Measurements from ENCODE around the gene NTRK2. TPM values are rescaled to one million over a fixed set of nuclear protein-coding genes. Genes with fewer than 3 reads are reported as not detected.

NTRK2 gene
- total and polyA plus RNA-seq, 12 donors, result 0.43 to 5.6 (median 2.1) TPM

GRCh38 chr9:84966876-84967830, 297.6 kb downstream of the NTRK2 start:
- Histone ChIP-seq H3K36me3 (replicated peaks in 1 of 2) (no peaks in the 10 kb centered on the region), H3K27me3 (peaks cover 5% of the 10 kb centered on the region), H3K4me3 (no peak overlapping the region), H3K27ac (no peak overlapping the region), H3K9me3 (replicated peaks in 1 of 3) (no peaks in the 10 kb centered on the region), H3K4me1 (replicated peaks in 1 of 2) (no peaks in the 10 kb centered on the region)
- intact Hi-C loops (cut with DNase I), result no loop called here
- no peak for TF ChIP-seq CTCF (IDR thresholded peaks at IDR 0.05)
- no peak for TF ChIP-seq POLR2A (IDR thresholded peaks at IDR 0.05)
- DNase-seq, result no peak
- WGBS, 4 donors, result 79 to 85% (median 80%) methylated on average over 15 of the region's 15 CpGs

- Histone ChIP-seq H3K36me3 (replicated peaks in 1 of 2) (no peaks in the 10 kb centered on the region), H3K4me3 (no peak overlapping the region), H3K4me1 (replicated peaks in 1 of 2) (no peaks in the 10 kb centered on the region), H3K9me3 (replicated peaks in 1 of 3) (no peaks in the 10 kb centered on the region), H3K27me3 (peaks cover 5% of the 10 kb centered on the region), H3K27ac (no peak overlapping the region)
- intact Hi-C loops (cut with DNase I), result no loop called here
- TF ChIP-seq CTCF (IDR thresholded peaks at IDR 0.05) (no peak), POLR2A (IDR thresholded peaks at IDR 0.05) (no peak)
- 40 to 67% (median 56%) methylated on average over 4 of the region's 4 CpGs for WGBS, 4 donors
- DNase-seq, result no peak
These were observed 299.6 kb downstream of the NTRK2 start for GRCh38 chr9:84969084-84969483.

- TF ChIP-seq CTCF (IDR thresholded peaks at IDR 0.05), result no peak
- no peak for TF ChIP-seq POLR2A (IDR thresholded peaks at IDR 0.05)
These were observed 300.2 kb downstream of the NTRK2 start for GRCh38 chr9:84969736-84970135.

GRCh38 chr9:84970432-84970831, 300.9 kb downstream of the NTRK2 start:
- no peak overlapping the region for H3K4me3 ChIP-seq
- no peaks in the 10 kb centered on the region for H3K9me3 ChIP-seq (replicated peaks in 1 of 3)
- H3K27ac ChIP-seq, result no peak overlapping the region
- DNase-seq, result no peak
- WGBS, 4 donors, result 34 to 79% (median 55%) methylated on average over 2 of the region's 2 CpGs
- no peaks in the 10 kb centered on the region for H3K36me3 ChIP-seq (replicated peaks in 1 of 2)
- no peaks in the 10 kb centered on the region for H3K4me1 ChIP-seq (replicated peaks in 1 of 2)
- peaks cover 5% of the 10 kb centered on the region for H3K27me3 ChIP-seq
- intact Hi-C loops (cut with DNase I), result no loop called here
- no peak for TF ChIP-seq POLR2A (IDR thresholded peaks at IDR 0.05)
- TF ChIP-seq CTCF (IDR thresholded peaks at IDR 0.05), result no peak

More at GRCh38 chr9:84969736-84970135, 300.2 kb downstream of the NTRK2 start:
- Histone ChIP-seq H3K27ac (no peak overlapping the region), H3K4me1 (replicated peaks in 1 of 2) (no peaks in the 10 kb centered on the region), H3K4me3 (no peak overlapping the region), H3K36me3 (replicated peaks in 1 of 2) (no peaks in the 10 kb centered on the region), H3K27me3 (peaks cover 5% of the 10 kb centered on the region), H3K9me3 (replicated peaks in 1 of 3) (no peaks in the 10 kb centered on the region)
- intact Hi-C loops (cut with DNase I), result no loop called here
- 82 to 92% (median 85%) methylated on average over 2 of the region's 2 CpGs for WGBS, 4 donors
- DNase-seq, result no peak
